ENCODE data around the gene PDLIM7.
A peak's percentile ranks its signal among the peaks of the same experiment; 100 is the strongest.
"Not testable (repeated sequence)": the region's sequence is repeated elsewhere in the genome, so short reads cannot be mapped to it uniquely, and the experiment has no call there.

Gene PDLIM7

DNA sequence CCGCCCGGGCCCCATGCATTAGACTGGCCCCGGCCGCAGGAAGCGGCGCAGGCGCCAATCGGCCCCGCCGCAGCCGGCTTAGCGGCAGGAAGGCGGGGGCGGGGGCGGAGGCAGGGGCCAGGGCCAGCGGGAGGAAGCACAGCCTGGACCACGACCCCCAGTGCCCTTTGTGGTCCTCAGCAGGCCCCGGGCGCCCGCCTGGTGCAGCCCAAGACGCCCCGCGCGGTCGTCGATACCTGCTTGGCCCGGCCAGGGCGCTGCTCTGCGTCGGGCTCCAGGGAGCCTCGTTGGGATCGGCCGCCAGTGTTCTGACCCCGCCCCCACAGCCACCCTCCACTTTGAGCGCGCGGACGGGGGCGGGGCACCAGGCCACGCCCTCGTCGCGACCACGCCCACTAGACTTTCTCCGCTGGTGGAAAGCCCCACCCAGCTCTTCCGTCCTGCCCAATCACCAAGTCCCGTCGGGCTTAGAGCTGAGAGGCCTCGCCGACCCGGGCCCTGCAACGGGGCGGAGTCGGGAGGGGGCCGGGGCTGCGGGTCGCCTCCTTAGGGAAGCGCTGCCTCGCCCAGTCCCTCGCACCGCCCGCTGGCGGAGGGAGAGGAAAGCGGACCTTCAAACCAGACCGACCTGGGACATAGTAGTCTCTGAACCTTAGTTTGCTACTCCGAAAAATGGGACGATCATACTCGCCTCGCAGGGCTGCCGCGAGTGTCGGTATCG is at the start of gene PDLIM7:
Gene PDLIM7 (minus strand): TSS at position 313 of the 721 bp plus-strand sequence. CDS start 1,092 bp downstream, outside the sequence.
- peak; percentile 90 for DNase-seq

DNA sequence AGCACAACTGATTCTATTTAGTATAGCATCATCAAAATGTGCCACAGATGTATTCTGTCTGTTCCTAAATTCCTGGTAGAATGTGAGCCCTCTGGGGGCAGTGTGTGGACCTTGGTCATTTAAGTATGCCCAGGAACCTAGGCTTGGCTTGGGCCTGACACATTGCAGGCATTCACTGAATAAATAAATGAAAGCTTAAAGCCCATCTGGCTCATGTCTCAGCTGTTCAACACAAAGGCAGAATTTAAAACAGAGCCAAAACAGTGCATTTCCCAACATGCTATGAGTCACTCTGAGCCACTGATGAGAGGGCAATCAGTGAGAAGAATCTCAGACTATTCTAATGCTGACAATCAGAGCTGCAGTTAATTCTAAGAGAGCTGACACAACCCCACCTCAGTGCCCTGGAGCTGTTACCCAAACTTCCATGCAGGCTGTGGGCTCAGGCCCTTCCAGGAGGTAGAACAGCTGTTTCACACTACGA is 48.9 kb upstream of the PDLIM7 start:
- DNase-seq: no peak

DNA sequence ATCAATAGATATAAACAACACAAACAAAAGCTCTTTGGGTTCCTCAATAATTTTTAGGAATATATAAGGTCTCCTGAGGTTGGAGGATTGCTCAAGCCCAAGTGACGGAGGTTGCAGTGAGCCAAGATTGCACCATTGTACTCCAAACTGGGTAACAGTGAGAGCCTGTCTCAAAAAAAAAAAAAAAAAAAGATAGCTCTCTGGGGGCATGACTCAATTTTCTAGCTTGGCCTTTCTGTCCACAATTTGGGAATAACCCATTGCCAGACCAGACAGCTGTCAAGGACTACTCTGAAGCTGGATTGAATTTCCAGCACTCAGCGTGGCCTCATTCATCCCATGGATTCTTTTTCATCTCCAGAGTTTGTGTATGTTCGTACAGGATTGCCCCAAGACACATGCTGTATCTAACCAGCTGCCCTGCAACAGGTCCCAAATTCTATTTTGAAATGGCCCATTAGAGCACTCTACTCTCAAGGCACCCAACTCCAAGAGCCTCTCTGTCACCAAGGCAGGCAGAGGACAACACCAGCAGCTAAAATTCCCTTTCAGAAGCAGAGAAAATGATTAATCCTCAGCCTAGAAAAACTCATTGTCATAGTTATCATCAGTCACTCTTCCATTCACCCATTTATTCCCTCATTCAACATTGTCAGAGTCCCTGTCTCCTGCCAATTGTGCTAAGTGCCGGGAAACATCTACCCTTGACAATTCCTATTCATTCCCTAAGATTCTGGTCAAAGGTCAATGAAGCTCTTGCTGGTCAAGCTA is 48.3 kb upstream of the PDLIM7 start:
- DNase-seq: no peak

GRCh38 chr5:177542816-177543465 is 45.5 kb upstream of the PDLIM7 start:
- no peak for DNase-seq

- no peak for DNase-seq
These were observed 43.0 kb upstream of the PDLIM7 start for GRCh38 chr5:177540438-177540837.

- no peak for DNase-seq
These were observed 42.0 kb upstream of the PDLIM7 start for GRCh38 chr5:177539411-177539810.

DNA sequence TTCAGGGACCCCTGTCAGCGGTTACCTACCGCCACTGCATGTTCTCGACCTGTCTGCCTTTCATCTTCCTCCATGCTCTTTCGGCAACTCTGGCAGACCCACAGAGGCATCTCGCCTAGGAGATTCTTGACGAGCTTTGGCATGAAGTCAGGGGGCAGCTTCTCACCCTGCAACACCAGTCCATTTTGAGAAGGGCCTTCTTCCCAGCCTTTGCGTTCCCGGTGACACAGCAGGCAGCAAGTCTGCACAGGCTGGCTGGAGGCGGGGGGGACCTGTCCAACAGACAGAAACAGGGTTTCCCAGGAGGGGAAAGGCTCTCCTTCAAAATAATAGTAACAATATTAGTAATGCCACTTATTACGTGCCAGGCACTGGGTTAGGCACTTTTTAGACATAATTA is 41.5 kb upstream of the PDLIM7 start:
- DNase-seq: no peak

GRCh38 chr5:177537389-177538361 is 40.3 kb upstream of the PDLIM7 start:
- no peak for DNase-seq

DNA sequence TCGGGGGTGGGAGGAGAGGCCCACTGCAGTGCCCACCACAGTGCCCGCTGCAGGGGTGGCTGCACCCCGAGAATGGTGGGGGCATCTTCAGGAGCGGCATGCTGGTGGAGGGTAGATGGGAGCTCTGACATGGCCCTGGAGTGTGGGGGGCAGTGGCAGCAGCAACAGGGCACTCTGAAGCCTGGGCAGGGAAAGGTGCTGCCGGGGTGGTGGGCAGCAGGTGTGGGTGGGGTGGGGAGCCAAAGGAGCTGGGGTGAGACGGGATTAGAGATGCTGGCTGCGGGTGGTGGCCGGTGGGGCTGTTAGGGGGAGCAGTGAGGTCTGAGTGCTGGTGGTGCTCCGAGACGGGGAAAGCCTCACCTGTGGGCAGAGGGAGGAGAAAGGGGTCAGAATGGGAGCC is 39.0 kb upstream of the PDLIM7 start:
- DNase-seq: no peak

DNA sequence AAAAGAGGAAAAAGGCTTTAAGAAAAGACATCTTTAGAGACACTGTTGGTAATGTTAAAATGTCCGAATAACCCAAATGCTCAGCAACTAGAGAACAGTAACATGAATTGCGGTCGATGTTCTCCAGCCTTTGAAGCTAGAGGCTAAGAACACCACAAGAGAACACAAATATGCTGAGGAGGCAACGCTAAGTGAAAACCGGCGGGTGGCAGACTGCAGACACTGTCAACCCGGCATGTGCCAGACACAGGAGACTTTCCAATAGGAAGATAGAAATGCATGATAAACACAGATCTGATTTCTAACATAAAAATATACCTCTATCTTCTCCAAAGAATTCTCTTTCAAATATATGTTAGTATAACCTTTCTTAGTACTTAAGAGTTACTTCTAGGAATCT is 37.7 kb upstream of the PDLIM7 start:
- DNase-seq: no peak

GRCh38 chr5:177534433-177534832 is 37.0 kb upstream of the PDLIM7 start:
- DNase-seq: not testable (repeated sequence)

GRCh38 chr5:177531209-177531940 is 34.0 kb upstream of the PDLIM7 start:
- no peak for DNase-seq

GRCh38 chr5:177530638-177531037 is 33.2 kb upstream of the PDLIM7 start:
- no peak for DNase-seq

DNA sequence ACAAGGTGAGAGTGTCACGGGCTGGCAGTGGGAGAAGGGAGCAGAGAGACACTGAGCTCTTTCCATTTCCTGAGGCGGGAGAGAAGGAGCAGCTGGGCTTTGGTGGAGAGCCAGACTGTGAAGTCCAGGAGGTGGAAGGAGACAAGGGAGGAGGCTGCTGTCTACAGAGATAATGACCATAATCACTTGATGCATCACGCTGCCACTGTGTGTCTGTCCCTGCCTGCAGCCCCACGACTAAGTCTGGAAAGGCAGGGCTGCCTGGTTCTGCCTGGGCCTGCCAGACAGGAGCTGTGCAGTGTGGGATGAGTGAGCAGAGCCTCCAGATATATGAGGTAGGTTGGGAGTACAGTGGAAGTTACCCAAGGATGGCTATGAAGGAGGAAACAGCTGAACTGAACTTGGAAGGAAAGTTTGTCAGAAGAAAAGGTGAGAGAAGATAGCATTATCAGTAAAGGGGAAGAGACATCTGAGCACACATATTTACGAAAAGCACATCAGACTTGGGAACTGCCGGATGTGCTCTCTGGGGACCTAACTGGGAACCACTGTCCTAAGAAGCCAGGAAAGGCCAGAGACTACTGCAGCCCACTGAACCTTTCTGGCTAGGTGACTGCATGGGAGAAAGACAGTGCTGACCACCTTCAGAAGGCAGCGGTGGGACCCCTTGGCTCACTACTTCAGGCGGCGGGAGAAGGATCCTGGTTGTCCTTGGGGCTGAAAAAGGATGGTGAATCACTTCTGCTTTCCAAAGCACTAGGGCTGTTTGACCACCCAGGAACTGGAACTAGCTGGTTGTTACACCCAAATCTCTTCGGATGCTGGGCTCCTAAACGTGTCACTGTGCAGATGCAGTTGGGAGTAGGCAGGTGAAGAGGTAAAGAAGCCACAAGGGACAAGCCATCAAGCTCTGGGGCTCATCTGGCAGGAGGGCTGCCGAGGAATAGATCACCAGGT is 32.1 kb upstream of the PDLIM7 start:
- peak; percentile 41 for DNase-seq

DNA sequence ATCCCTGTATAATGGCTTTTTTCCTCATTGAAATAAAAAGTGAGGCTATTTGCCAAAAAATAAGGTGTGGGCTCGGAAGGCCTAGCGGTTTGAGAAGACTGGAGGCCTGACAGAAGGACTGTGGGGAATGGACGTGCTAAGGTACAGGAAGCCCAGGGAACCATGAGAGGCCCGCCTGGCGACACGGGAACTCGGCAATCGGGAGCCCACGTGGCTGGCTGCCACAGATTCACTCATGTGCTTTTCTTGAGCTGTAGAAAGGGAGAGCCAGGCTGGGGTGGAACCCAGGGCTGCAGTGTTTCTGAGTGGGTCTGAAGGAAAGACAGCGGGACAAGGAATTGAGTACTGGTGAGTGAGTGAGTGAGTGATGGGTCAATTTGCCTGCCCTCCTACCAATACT is 31.2 kb upstream of the PDLIM7 start:
- no peak for DNase-seq

- no peak for DNase-seq
These were observed 30.2 kb upstream of the PDLIM7 start for GRCh38 chr5:177527595-177527994.

DNA sequence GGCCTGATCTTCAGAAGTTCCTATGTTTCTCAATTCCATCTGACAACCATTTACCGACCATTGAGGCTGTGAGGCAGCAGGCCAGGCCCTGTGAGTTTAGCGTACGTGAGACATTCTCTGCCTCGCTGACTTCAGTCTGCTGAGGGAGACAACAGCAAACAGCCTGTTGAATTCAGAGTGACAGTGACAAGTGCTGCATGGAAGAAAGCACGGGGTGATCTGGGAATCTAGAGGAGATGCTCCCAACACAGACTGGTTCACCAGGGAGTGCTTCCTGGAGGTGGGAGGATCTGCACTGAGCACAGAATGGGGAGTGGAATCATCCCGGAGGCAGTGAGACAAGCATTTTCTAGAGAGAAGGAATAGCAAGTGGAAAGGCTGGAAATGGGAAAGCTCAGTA is 29.4 kb upstream of the PDLIM7 start:
- no peak for DNase-seq

DNA sequence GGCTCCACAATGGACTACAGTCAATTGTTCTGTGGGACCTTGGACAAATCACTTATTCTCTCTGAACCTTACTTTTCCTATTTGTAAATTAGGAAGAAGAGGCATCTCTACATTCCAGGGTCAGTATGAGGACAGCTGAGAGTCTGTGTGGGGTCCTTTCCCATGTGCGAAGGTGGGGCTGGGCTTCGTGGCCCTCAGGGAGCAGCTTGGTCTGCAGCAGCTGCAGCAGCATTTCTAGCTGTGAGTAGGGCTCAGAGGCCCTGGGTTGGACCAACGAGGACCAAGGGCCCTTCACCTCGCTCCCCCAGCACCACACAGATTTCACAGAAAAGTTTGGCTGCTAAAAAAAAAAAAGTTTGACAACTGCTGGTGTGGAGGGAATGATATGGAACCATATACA is 28.8 kb upstream of the PDLIM7 start:
- DNase-seq: no peak

- no peak for DNase-seq
These were observed 27.7 kb upstream of the PDLIM7 start for GRCh38 chr5:177524941-177525655.

DNA sequence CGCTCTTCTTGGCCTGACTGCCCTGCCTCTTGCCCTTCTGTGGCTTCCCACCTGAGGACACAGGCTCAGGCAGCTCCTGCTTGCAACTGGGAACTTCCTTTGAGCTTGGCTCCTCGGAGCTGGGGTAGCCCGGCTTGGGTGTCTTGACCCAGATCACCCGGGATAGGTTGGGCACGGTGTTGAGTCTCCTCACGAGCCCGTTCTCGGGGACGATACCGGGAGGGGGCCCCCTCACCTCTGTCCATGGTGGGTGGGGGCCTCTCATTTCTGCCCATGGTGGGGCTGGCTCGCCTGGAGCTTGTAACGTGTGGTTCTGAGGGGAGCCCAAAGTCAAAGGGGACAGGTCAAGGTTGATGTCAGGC is 27.1 kb upstream of the PDLIM7 start:
- DNase-seq: no peak
